H1 (cell line): ENCODE data around the gene CCDC63. TPM values are rescaled to one million over a fixed set of nuclear protein-coding genes. Genes with fewer than 3 reads are reported as not detected.

Experiments
- CBX5 ChIP-seq: fragments of 300-800, 300-1000 bp; sonication (generic); IDR thresholded peaks from 2 replicates; pipeline ENCODE4 v1.7.1; 2016; ENCODE audit warnings: antibody characterized with exemption, low read length, low read depth
- CHD7 ChIP-seq: fragments of 300-600 bp; sonication (generic); IDR thresholded peaks from 2 replicates; pipeline ENCODE4 v1.7.1; 2012; ENCODE audit warnings: low read length, moderate library complexity, mild to moderate bottlenecking, inconsistent platforms; ENCODE audit not compliant: insufficient replicate concordance
- E2F6 ChIP-seq: IDR thresholded peaks from 2 replicates; pipeline ENCODE4 v1.6.1; 2012; ENCODE audit warnings: inconsistent platforms
- GTF2F1 ChIP-seq: IDR thresholded peaks from 2 replicates; pipeline ENCODE4 v1.6.1; 2012; ENCODE audit warnings: low read depth, low read length, improper control_type of control experiment, borderline replicate concordance
- JUND ChIP-seq: IDR thresholded peaks from 2 replicates; pipeline ENCODE4 v1.6.1; 2011; ENCODE audit warnings: mild to moderate bottlenecking, improper control_type of control experiment, low read length
- KDM5A ChIP-seq: fragments of 200-600 bp; IDR thresholded peaks from 2 replicates; pipeline ENCODE4 v1.7.1; 2012; ENCODE audit warnings: mild to moderate bottlenecking, low read length, inconsistent platforms, mixed read lengths
- MAX ChIP-seq: IDR thresholded peaks from 2 replicates; pipeline ENCODE4 v1.6.1; 2012; ENCODE audit warnings: inconsistent platforms
- POLR2A ChIP-seq, 2 experiments: IDR thresholded peaks; 1 replicate in 1 of 2; 2 replicates in 1 of 2; pipeline ENCODE4 v1.6.1; 2011; ENCODE audit warnings: low read depth in 2 of 2, low read length in 2 of 2, mild to moderate bottlenecking in 2 of 2; ENCODE audit errors: control extremely low read depth in 1 of 2
- RFX5 ChIP-seq: IDR thresholded peaks from 2 replicates; pipeline ENCODE4 v1.6.1; 2011; ENCODE audit warnings: low read depth, low read length, improper control_type of control experiment, borderline replicate concordance
- TAF1 ChIP-seq: IDR thresholded peaks from 2 replicates; pipeline ENCODE4 v1.6.1; 2011; ENCODE audit warnings: mild to moderate bottlenecking, low read depth, low read length
- ZNF274 ChIP-seq: IDR thresholded peaks from 2 replicates; pipeline ENCODE4 v1.7.0; 2012; ENCODE audit warnings: low read length, borderline replicate concordance; ENCODE audit errors: extremely low read depth
- polyA plus RNA-seq, 7 experiments: library from polyadenylated mRNA; depleted of rRNA in 3 of 7; stranded (reverse) in 5 of 7; unstranded in 2 of 7; fragments of >200 nt in 5 of 7; fragments of 200-250 nt in 2 of 7; gene quantifications; 1 replicate in 5 of 7; 2 replicates in 1 of 7; 4 replicates in 1 of 7; pipeline versions ENCODE4 v1.2.1 to v1.2.3, GENCODE V29; 2011 to 2013; ENCODE audit warnings: missing spikeins in 2 of 7, mixed read lengths in 2 of 7
- total RNA-seq: library from RNA; stranded (reverse); fragmentation: NEBNext Ultra II Directional; extraction: Animal tissue kit (Norgen Biotek cat#: 25700); gene quantifications from 2 replicates; pipeline ENCODE4 v1.2.1, GENCODE V29; 2021

Gene CCDC63
- total and polyA plus RNA-seq, 2 of the 8 experiments (the other 6 are each of a cell fraction or from before 2014, with no cell fraction given): 0.42 to 0.93 TPM

GRCh38 chr12:110819150-110819549 is 27.6 kb upstream of the CCDC63 start (continued):
- no peak for TF ChIP-seq CHD7
- TF ChIP-seq POLR2A (IDR thresholded peaks at IDR 0.05; ENCODE audit: control extremely low read depth in 1 of 2, low read depth in 2 of 2, low read length in 2 of 2): no peak
- no peak for TF ChIP-seq TAF1
- TF ChIP-seq KDM5A: no peak
- no peak for TF ChIP-seq CBX5
- TF ChIP-seq ZNF274: no peak
- TF ChIP-seq E2F6: no peak
- no peak for TF ChIP-seq GTF2F1
- TF ChIP-seq JUND: no peak
- TF ChIP-seq RFX5: no peak
- TF ChIP-seq MAX: no peak
- TF ChIP-seq, all 59 proteins: peak for 0
